Neural cell (in vitro differentiated cells): Measurements from ENCODE around the gene USP3. TPM values are rescaled to one million over a fixed set of nuclear protein-coding genes. Genes with fewer than 3 reads are reported as not detected.

Experiments used
- H2AFZ ChIP-seq: fragments of 200-600, 300-800 bp; sonication (generic), shearing (Covaris generic); 2 replicates; pipeline ENCODE4 v1.6.0; 2014; ENCODE audit warnings: low read depth, mild to moderate bottlenecking, antibody characterized with exemption, low read length, moderate library complexity
- H3F3A ChIP-seq: fragments of 200-600 bp; shearing (Covaris generic); 2 replicates; pipeline ENCODE4 v1.6.1; 2016; ENCODE audit warnings: mild to moderate bottlenecking, moderate library complexity, mixed read lengths, antibody characterized with exemption, low read length; ENCODE audit not compliant: insufficient read depth, poor library complexity, severe bottlenecking
- H3K27ac ChIP-seq: fragments of 200-600, 300-800 bp; sonication (generic), shearing (Covaris generic); 2 replicates; pipeline ENCODE4 v1.5.1; 2014; ENCODE audit warnings: mild to moderate bottlenecking, low read length, moderate library complexity
- H3K27me3 ChIP-seq: fragments of 300-800, 200-600 bp; sonication (generic), shearing (Covaris generic); 2 replicates; pipeline ENCODE4 v1.6.0; 2014; ENCODE audit warnings: mild to moderate bottlenecking, low read depth, low read length, moderate library complexity; ENCODE audit not compliant: insufficient read depth
- H3K36me3 ChIP-seq: fragments of 300-800, 200-600 bp; sonication (generic), shearing (Covaris generic); 2 replicates; pipeline ENCODE4 v1.5.1; 2014; ENCODE audit warnings: mild to moderate bottlenecking, antibody characterized with exemption, low read length, moderate library complexity; ENCODE audit not compliant: insufficient read depth
- H3K4me2 ChIP-seq: fragments of 300-800, 200-600 bp; sonication (generic), shearing (Covaris generic); 2 replicates; pipeline ENCODE4 v1.6.0; 2014; ENCODE audit warnings: mild to moderate bottlenecking, low read length
- H3K4me3 ChIP-seq: fragments of 300-800, 200-600 bp; sonication (generic), shearing (Covaris generic); 2 replicates; pipeline ENCODE4 v1.5.1; 2014; ENCODE audit warnings: mild to moderate bottlenecking, low read length, moderate library complexity
- H3K79me2 ChIP-seq: fragments of 200-600 bp; shearing (Covaris generic); replicated peaks from 2 replicates; pipeline ENCODE4 v1.6.0; 2014; ENCODE audit warnings: mild to moderate bottlenecking, low read length, moderate library complexity; ENCODE audit not compliant: insufficient read depth
- H3K9ac ChIP-seq: fragments of 300-800, 200-600 bp; sonication (generic), shearing (Covaris generic); 2 replicates; pipeline ENCODE4 v1.6.1; 2016; ENCODE audit warnings: mild to moderate bottlenecking, low read length, mixed read lengths
- H3K9me2 ChIP-seq: fragments of 200-600 bp; shearing (Covaris generic); 2 replicates; pipeline ENCODE4 v1.6.1; 2016; ENCODE audit warnings: mild to moderate bottlenecking, low read length, mixed read lengths; ENCODE audit not compliant: insufficient read depth
- H3K9me3 ChIP-seq: fragments of 200-600, 300-800 bp; sonication (generic), shearing (Covaris generic); 2 replicates; pipeline ENCODE4 v1.6.1; 2016; ENCODE audit warnings: mild to moderate bottlenecking, mixed run types, low read length, moderate library complexity, mixed read lengths
- H4K20me1 ChIP-seq: fragments of 200-600 bp; shearing (Covaris generic); 2 replicates; pipeline ENCODE4 v1.6.1; 2016; ENCODE audit warnings: mild to moderate bottlenecking, mixed run types; ENCODE audit not compliant: insufficient read depth
- EP300 ChIP-seq: fragments of 450-650 bp; conservative IDR thresholded peaks from 2 replicates; pipeline ENCODE4 v1.6.1; 2014; ENCODE audit warnings: antibody characterized with exemption, mild to moderate bottlenecking, moderate library complexity; ENCODE audit not compliant: poor library complexity, severe bottlenecking
- EZH2 ChIP-seq: fragments of 200-600, 300-800 bp; shearing (Covaris generic), sonication (generic); IDR thresholded peaks from 2 replicates; pipeline ENCODE4 v1.6.1; 2014; ENCODE audit warnings: antibody characterized with exemption, low read length, borderline replicate concordance, mild to moderate bottlenecking; ENCODE audit not compliant: insufficient read depth, poor library complexity, severe bottlenecking
- MXI1 ChIP-seq: fragments of 450-650 bp; conservative IDR thresholded peaks from 2 replicates; pipeline ENCODE4 v1.6.1; 2014; ENCODE audit warnings: antibody characterized with exemption, mild to moderate bottlenecking; ENCODE audit not compliant: poor library complexity, severe bottlenecking
- POLR2AphosphoS5 ChIP-seq: IDR thresholded peaks from 2 replicates; pipeline ENCODE4 v1.6.1; 2012
- RAD21 ChIP-seq: fragments of 450-650 bp; conservative IDR thresholded peaks from 2 replicates; pipeline ENCODE4 v1.6.1; 2014; ENCODE audit warnings: antibody characterized with exemption, mild to moderate bottlenecking, moderate library complexity
- SMC3 ChIP-seq: fragments of 450-650 bp; conservative IDR thresholded peaks from 2 replicates; pipeline ENCODE4 v1.6.1; 2014; ENCODE audit warnings: antibody characterized with exemption, mild to moderate bottlenecking, moderate library complexity; ENCODE audit not compliant: poor library complexity
- TAF1 ChIP-seq: IDR thresholded peaks from 2 replicates; pipeline ENCODE4 v1.6.1; 2012; ENCODE audit warnings: low read depth
- polyA plus RNA-seq: library from polyadenylated mRNA; depleted of rRNA; stranded (reverse); fragments of >200 nt; gene quantifications from 2 replicates; pipeline ENCODE4 v1.2.3, GENCODE V29; 2014
- TF ChIP-seq, protein P1 (sequence below): IDR thresholded peaks from 2 replicates; pipeline ENCODE4 v1.6.1; 2012; ENCODE audit warnings: borderline replicate concordance
- TF ChIP-seq, protein P2 (sequence below): fragments of 450-650 bp; IDR thresholded peaks from 2 replicates; pipeline ENCODE4 v1.5.1; 2014; ENCODE audit warnings: antibody characterized with exemption, mild to moderate bottlenecking, moderate library complexity; ENCODE audit not compliant: poor library complexity, severe bottlenecking

The USP3 gene
- polyA plus RNA-seq, 1 donor from 2014 or later, result 68.0 TPM

DNA sequence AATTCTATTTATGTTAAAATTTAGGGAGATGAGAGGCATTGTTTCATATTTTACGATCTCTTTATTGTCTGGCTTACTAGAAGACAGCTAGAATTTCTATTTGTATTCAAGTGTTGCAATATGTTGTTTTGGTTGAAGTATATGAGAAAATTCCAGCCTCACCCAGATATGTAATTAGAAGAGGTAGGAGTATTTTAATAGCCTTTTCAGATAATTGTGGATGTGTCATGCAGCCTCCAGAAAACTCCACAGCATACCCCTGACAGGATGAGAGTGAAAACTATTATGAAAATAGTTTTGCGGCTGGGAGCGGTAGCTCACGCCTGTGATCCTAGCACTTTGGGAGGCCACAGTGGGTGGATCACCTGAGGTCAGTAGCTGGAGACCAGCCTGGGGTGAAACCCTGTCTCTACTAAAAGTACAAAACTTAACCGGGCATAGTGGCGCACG lies 21.5 kb upstream of the USP3 start:
- Histone ChIP-seq H3K27ac (no peak overlapping the region), H3K9me3 (no peaks in the 10 kb centered on the region), H3K9ac (no peak overlapping the region), H3K9me2 (no peaks in the 10 kb centered on the region), H3K36me3 (no peaks in the 10 kb centered on the region), H4K20me1 (no peaks in the 10 kb centered on the region), H3F3A (no peaks in the 10 kb centered on the region), H2AFZ (no peak overlapping the region), H3K4me3 (no peak overlapping the region), H3K27me3 (no peaks in the 10 kb centered on the region), H3K79me2 (no peaks in the 10 kb centered on the region), H3K4me2 (no peak overlapping the region)
- TF ChIP-seq EZH2 (no peak), EP300 (no peak), SMC3 (no peak), MXI1 (no peak), POLR2AphosphoS5 (no peak), TAF1 (no peak), RAD21 (no peak)
- TF ChIP-seq, protein P1, sequence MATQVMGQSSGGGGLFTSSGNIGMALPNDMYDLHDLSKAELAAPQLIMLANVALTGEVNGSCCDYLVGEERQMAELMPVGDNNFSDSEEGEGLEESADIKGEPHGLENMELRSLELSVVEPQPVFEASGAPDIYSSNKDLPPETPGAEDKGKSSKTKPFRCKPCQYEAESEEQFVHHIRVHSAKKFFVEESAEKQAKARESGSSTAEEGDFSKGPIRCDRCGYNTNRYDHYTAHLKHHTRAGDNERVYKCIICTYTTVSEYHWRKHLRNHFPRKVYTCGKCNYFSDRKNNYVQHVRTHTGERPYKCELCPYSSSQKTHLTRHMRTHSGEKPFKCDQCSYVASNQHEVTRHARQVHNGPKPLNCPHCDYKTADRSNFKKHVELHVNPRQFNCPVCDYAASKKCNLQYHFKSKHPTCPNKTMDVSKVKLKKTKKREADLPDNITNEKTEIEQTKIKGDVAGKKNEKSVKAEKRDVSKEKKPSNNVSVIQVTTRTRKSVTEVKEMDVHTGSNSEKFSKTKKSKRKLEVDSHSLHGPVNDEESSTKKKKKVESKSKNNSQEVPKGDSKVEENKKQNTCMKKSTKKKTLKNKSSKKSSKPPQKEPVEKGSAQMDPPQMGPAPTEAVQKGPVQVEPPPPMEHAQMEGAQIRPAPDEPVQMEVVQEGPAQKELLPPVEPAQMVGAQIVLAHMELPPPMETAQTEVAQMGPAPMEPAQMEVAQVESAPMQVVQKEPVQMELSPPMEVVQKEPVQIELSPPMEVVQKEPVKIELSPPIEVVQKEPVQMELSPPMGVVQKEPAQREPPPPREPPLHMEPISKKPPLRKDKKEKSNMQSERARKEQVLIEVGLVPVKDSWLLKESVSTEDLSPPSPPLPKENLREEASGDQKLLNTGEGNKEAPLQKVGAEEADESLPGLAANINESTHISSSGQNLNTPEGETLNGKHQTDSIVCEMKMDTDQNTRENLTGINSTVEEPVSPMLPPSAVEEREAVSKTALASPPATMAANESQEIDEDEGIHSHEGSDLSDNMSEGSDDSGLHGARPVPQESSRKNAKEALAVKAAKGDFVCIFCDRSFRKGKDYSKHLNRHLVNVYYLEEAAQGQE, result no peak
- TF ChIP-seq, protein P2, sequence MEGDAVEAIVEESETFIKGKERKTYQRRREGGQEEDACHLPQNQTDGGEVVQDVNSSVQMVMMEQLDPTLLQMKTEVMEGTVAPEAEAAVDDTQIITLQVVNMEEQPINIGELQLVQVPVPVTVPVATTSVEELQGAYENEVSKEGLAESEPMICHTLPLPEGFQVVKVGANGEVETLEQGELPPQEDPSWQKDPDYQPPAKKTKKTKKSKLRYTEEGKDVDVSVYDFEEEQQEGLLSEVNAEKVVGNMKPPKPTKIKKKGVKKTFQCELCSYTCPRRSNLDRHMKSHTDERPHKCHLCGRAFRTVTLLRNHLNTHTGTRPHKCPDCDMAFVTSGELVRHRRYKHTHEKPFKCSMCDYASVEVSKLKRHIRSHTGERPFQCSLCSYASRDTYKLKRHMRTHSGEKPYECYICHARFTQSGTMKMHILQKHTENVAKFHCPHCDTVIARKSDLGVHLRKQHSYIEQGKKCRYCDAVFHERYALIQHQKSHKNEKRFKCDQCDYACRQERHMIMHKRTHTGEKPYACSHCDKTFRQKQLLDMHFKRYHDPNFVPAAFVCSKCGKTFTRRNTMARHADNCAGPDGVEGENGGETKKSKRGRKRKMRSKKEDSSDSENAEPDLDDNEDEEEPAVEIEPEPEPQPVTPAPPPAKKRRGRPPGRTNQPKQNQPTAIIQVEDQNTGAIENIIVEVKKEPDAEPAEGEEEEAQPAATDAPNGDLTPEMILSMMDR, result no peak

DNA sequence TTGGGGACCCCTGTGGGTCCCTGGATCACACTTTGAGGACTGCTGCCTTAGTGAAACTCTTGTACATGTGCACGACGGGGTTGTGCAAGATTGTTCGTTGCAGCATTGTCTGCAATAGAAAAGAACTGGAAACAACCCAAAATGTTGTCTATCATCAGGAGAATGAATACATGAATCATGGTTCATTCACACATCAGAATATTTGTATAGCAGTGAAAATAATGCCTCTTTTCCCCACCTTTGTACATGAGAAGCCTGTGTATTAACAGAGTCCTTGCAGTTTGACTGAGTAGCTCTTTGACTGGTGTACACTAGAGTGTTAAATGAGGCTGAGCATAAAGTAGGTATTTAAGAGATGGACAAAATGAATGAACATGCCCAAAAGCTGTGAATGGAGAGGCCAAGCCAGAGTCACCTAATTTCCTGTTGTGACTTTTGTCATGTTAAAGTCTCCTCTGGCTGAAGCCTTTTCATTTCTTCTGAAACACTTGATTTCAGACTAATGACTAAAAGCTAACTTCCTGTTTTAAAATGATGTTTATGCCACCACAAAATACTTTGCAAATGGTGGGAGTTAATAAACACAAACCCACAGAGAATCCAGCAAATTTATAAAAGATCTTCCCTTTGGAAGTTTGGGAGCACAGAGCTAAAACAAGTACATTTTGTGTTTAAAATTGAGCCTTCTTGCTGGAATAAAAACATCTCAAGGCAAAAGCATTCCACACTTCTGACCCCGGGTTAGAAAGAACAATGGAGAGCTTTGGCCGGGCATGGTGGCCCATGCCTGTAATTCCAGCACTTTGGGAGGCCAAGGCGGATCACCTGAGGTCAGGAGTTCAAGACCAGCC lies 20.6 kb upstream of the USP3 start:
- H3K9ac ChIP-seq, result no peak overlapping the region
- no peak overlapping the region for H2AFZ ChIP-seq
- no peaks in the 10 kb centered on the region for H4K20me1 ChIP-seq
- no peaks in the 10 kb centered on the region for H3K36me3 ChIP-seq
- no peaks in the 10 kb centered on the region for H3K79me2 ChIP-seq
- H3K4me2 ChIP-seq, result no peak overlapping the region
- H3K9me3 ChIP-seq, result no peaks in the 10 kb centered on the region
- H3K27ac ChIP-seq, result no peak overlapping the region
- no peaks in the 10 kb centered on the region for H3K9me2 ChIP-seq
- H3F3A ChIP-seq, result no peaks in the 10 kb centered on the region
- no peak overlapping the region for H3K4me3 ChIP-seq
- H3K27me3 ChIP-seq, result no peaks in the 10 kb centered on the region
- TF ChIP-seq, protein P1, result no peak
- TF ChIP-seq POLR2AphosphoS5 (no peak), TAF1 (no peak), EZH2 (no peak), MXI1 (no peak), SMC3 (no peak), EP300 (no peak), RAD21 (no peak)
- TF ChIP-seq, protein P2, result no peak
